ENCODE results near the gene PRDM1. TPM values are rescaled to one million over a fixed set of nuclear protein-coding genes. Genes with fewer than 3 reads are reported as not detected.

PRDM1 gene
- total RNA-seq, 1 donor from 2014 or later: not detected

GRCh38 chr6:106109029-106109428 lies 22.9 kb downstream of the PRDM1 start:
- H3K9me3 Mint-ChIP-seq (ENCODE audit: unreplicated experiment): no peaks in the 10 kb centered on the region
- peaks cover 5% of the 10 kb centered on the region for H3K4me1 Mint-ChIP-seq (ENCODE audit: unreplicated experiment)
- no peak for DNase-seq (ENCODE audit: extremely low spot score, unreplicated experiment)
- H3K36me3 Mint-ChIP-seq (ENCODE audit: unreplicated experiment): no peaks in the 10 kb centered on the region
- H3K27ac Mint-ChIP-seq (ENCODE audit: unreplicated experiment): no peak overlapping the region
- H3K27me3 Mint-ChIP-seq (ENCODE audit: unreplicated experiment): no peaks in the 10 kb centered on the region
- TF ChIP-seq, protein P1, sequence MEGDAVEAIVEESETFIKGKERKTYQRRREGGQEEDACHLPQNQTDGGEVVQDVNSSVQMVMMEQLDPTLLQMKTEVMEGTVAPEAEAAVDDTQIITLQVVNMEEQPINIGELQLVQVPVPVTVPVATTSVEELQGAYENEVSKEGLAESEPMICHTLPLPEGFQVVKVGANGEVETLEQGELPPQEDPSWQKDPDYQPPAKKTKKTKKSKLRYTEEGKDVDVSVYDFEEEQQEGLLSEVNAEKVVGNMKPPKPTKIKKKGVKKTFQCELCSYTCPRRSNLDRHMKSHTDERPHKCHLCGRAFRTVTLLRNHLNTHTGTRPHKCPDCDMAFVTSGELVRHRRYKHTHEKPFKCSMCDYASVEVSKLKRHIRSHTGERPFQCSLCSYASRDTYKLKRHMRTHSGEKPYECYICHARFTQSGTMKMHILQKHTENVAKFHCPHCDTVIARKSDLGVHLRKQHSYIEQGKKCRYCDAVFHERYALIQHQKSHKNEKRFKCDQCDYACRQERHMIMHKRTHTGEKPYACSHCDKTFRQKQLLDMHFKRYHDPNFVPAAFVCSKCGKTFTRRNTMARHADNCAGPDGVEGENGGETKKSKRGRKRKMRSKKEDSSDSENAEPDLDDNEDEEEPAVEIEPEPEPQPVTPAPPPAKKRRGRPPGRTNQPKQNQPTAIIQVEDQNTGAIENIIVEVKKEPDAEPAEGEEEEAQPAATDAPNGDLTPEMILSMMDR (IDR thresholded peaks at IDR 0.05): no peak
- no peak overlapping the region for H3K4me3 Mint-ChIP-seq (ENCODE audit: unreplicated experiment)

DNA sequence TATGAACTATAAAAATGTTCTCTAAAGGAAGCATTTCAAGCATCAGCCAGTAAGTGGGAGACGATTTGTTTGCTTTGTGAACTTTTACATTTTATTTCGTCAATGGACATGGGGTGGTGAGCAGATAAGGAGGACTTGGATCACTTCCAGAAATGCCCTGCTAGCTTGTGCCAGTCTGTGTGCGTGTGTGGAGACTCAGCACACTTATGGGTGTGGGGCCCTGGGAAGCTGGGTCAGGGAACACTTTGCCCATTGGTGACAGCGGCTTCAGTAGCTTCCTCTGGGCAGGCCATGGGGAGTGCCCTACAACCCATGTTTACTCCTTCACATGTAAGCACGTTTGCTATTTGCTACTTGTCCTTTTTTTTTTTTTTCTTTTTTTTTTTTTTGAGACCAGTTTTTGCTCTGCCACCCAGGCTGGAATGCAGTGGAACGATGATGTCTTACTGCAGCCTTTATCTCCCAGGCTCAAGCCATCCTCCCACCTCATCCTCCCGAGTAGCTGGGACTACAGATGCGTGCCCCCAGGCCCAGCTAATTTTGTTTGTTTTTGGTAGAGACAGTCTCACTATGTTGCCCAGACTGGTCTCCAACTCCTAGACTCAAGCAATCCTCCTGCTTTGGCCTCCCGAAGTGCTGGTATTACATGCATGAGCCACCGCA lies 24.2 kb downstream of the PRDM1 start:
- Mint-ChIP-seq H3K4me1 (ENCODE audit: unreplicated experiment) (peaks cover 5% of the 10 kb centered on the region), H3K27me3 (ENCODE audit: unreplicated experiment) (no peaks in the 10 kb centered on the region), H3K36me3 (ENCODE audit: unreplicated experiment) (no peaks in the 10 kb centered on the region), H3K27ac (ENCODE audit: unreplicated experiment) (no peak overlapping the region), H3K4me3 (ENCODE audit: unreplicated experiment) (no peak overlapping the region), H3K9me3 (ENCODE audit: unreplicated experiment) (no peaks in the 10 kb centered on the region)
- DNase-seq (ENCODE audit: extremely low spot score, unreplicated experiment): no peak
- TF ChIP-seq, protein P1 (IDR thresholded peaks at IDR 0.05): no peak

DNA sequence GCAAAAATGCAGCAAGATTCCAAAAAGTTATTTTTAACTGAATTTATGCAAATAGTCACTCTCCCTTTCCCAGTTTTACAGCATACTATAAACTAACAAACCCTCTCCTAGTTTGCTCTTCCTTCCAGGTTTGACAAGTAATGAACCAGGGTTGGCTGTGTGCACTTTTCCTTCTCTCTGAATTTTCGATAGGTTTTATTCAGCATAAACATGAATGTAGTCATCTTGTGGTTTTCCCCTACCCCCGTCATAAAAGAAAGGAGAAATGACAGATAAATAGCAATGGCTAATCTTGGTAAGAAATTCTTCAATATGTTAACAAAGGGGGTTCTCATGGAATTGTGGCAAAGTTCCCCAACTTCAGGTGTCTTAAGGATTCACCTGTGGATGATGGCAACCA lies 26.3 kb downstream of the PRDM1 start:
- Mint-ChIP-seq H3K4me1 (ENCODE audit: unreplicated experiment) (peaks cover 5% of the 10 kb centered on the region), H3K27ac (ENCODE audit: unreplicated experiment) (no peak overlapping the region), H3K4me3 (ENCODE audit: unreplicated experiment) (no peak overlapping the region), H3K36me3 (ENCODE audit: unreplicated experiment) (no peaks in the 10 kb centered on the region), H3K9me3 (ENCODE audit: unreplicated experiment) (no peaks in the 10 kb centered on the region), H3K27me3 (ENCODE audit: unreplicated experiment) (no peaks in the 10 kb centered on the region)
- TF ChIP-seq, protein P1 (IDR thresholded peaks at IDR 0.05): no peak
- no peak for DNase-seq (ENCODE audit: extremely low spot score, unreplicated experiment)

GRCh38 chr6:106113256-106113959 lies 27.3 kb downstream of the PRDM1 start:
- Mint-ChIP-seq H3K4me3 (ENCODE audit: unreplicated experiment) (no peak overlapping the region), H3K36me3 (ENCODE audit: unreplicated experiment) (no peaks in the 10 kb centered on the region)

DNA sequence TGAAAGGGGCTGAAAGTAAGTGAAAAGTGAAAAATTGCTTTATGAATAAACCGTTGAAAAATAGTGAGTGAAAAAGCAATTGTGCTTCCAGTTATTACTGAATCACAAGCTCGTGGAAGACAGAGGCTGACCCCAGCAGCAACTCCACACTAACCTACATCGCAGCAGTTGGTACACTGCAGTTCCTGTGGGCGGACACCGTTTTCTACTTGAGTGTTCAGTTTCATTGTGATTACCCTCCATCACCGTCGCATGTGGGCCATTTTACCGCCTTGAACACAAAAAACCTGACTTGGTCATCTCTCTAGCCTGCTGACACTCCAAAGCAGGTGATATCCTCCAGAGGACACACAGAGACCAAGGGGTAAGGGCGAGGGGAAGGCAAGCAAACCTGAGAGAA lies 28.4 kb downstream of the PRDM1 start:
- Mint-ChIP-seq H3K4me1 (ENCODE audit: unreplicated experiment) (peaks cover 5% of the 10 kb centered on the region), H3K36me3 (ENCODE audit: unreplicated experiment) (no peaks in the 10 kb centered on the region), H3K9me3 (ENCODE audit: unreplicated experiment) (no peaks in the 10 kb centered on the region), H3K27me3 (ENCODE audit: unreplicated experiment) (no peaks in the 10 kb centered on the region), H3K4me3 (ENCODE audit: unreplicated experiment) (no peak overlapping the region), H3K27ac (ENCODE audit: unreplicated experiment) (no peak overlapping the region)
- TF ChIP-seq, protein P1 (IDR thresholded peaks at IDR 0.05): no peak
- no peak for DNase-seq (ENCODE audit: extremely low spot score, unreplicated experiment)

More at GRCh38 chr6:106113256-106113959, 27.3 kb downstream of the PRDM1 start:
- H3K9me3 Mint-ChIP-seq (ENCODE audit: unreplicated experiment): no peaks in the 10 kb centered on the region
- TF ChIP-seq, protein P1 (IDR thresholded peaks at IDR 0.05): no peak
- no peak overlapping the region for H3K27ac Mint-ChIP-seq (ENCODE audit: unreplicated experiment)
- peaks cover 5% of the 10 kb centered on the region for H3K4me1 Mint-ChIP-seq (ENCODE audit: unreplicated experiment)
- no peaks in the 10 kb centered on the region for H3K27me3 Mint-ChIP-seq (ENCODE audit: unreplicated experiment)
- DNase-seq (ENCODE audit: extremely low spot score, unreplicated experiment): no peak

Data from osteocyte (in vitro differentiated cells).